ENCODE results near the gene GNAI1.

- TF ChIP-seq CTCF (IDR thresholded peaks at IDR 0.05) (no peak), POLR2A (IDR thresholded peaks at IDR 0.05) (no peak)
Measured at GRCh38 chr7:80107278-80107677, 27.4 kb upstream of the GNAI1 start.

Measured in uterus (tissue), 2 donors.